Activated CD4-positive, alpha-beta memory T cell treated with anti-CD3 and anti-CD28 coated beads for 36 hours (primary cell): ENCODE results near the gene LEP. TPM values are rescaled to one million over a fixed set of nuclear protein-coding genes. Genes with fewer than 3 reads are reported as not detected.
A peak's percentile ranks its signal among the peaks of the same experiment; 100 is the strongest.

Experiments
- CTCF ChIA-PET: fragments of 350-600 bp; sonication (Branson Sonifier 250); formaldehyde crosslinking; loops from one replicate; lab custom pipeline; 2021; ENCODE audit warnings: antibody characterized with exemption, inconsistent platforms; lab: Charles Lee
- POLR2A ChIA-PET: fragments of 350-600 bp; sonication (Branson Sonifier 250); formaldehyde crosslinking; loops from one replicate; lab custom pipeline; 2021; ENCODE audit warnings: antibody characterized with exemption; lab: Charles Lee
- DNase-seq: peaks from one replicate; pipeline ENCODE4 v3.0.0-alpha.2; 2020
- H3K27ac Mint-ChIP-seq: one replicate; pipeline ENCODE4 v1.8.0; 2021; ENCODE audit warnings: mixed read lengths
- H3K27me3 Mint-ChIP-seq: one replicate; pipeline ENCODE4 v1.8.0; 2021; ENCODE audit warnings: mixed read lengths
- H3K36me3 Mint-ChIP-seq: one replicate; pipeline ENCODE4 v1.8.0; 2021; ENCODE audit warnings: mixed read lengths
- H3K4me1 Mint-ChIP-seq: one replicate; pipeline ENCODE4 v1.8.0; 2021; ENCODE audit warnings: low read depth, mixed read lengths
- H3K4me3 Mint-ChIP-seq: one replicate; pipeline ENCODE4 v1.8.0; 2021; ENCODE audit warnings: mild to moderate bottlenecking, mixed read lengths
- H3K9me3 Mint-ChIP-seq: one replicate; pipeline ENCODE4 v1.8.0; 2021; ENCODE audit warnings: mixed read lengths
- intact Hi-C: fragments of 100-400 bp; cut with micrococcal nuclease; formaldehyde crosslinking; loops from one replicate; pipeline ENCODE4 v1.15.1; 2023
- total RNA-seq, 2 experiments: library from RNA; stranded (reverse); gene quantifications; one replicate each; pipeline ENCODE4 v1.2.3, GENCODE V29; 2021

The LEP gene
- total RNA-seq: not detected

- peaks cover 16% of the 10 kb centered on the region for H3K9me3 Mint-ChIP-seq
These were observed at the start of gene LEP for GRCh38 chr7:128240696-128241386. Gene LEP (plus strand): TSS chr7:128241278. CDS start chr7:128252019, 10,741 bp downstream.

GRCh38 chr7:128192497-128193142 lies 48.5 kb upstream of the LEP start:
- Mint-ChIP-seq H3K4me1 (peaks cover 4% of the 10 kb centered on the region), H3K36me3 (peaks cover 5% of the 10 kb centered on the region), H3K9me3 (peaks cover 31% of the 10 kb centered on the region), H3K27ac (no peak overlapping the region), H3K27me3 (peaks cover 27% of the 10 kb centered on the region), H3K4me3 (no peak overlapping the region)
- DNase-seq: no peak
- ChIA-PET POLR2A (no interaction called here), CTCF (interaction anchor here (1.3 kb wide), 1 partner anchor 17 kb away, joined by 6 read pairs; no protein-coding TSS in a partner anchor)
- intact Hi-C loops: no loop called here

More at GRCh38 chr7:128240696-128241386, at the start of gene LEP:
- Mint-ChIP-seq H3K27me3 (peaks cover 23% of the 10 kb centered on the region), H3K4me1 (peaks cover 9% of the 10 kb centered on the region), H3K27ac (no peak within 1 kb of the TSS), H3K4me3 (no peak within 1 kb of the TSS), H3K36me3 (peaks cover 4% of the 10 kb centered on the region)
- CTCF ChIA-PET: no interaction called here
- POLR2A ChIA-PET: no interaction called here
- DNase-seq: no peak
- intact Hi-C loops: no loop called here

GRCh38 chr7:128194533-128195282 lies 46.4 kb upstream of the LEP start:
- H3K4me1 Mint-ChIP-seq: peaks cover 4% of the 10 kb centered on the region
- peak; percentile 38 for DNase-seq
- peaks cover 31% of the 10 kb centered on the region for H3K9me3 Mint-ChIP-seq
- POLR2A ChIA-PET: no interaction called here
- no peak overlapping the region for H3K27ac Mint-ChIP-seq
- no peak overlapping the region for H3K4me3 Mint-ChIP-seq
- CTCF ChIA-PET: interaction anchor here (1.6 to 1.9 kb wide), 2 partner anchors 15 to 59 kb away, joined by 4 to 11 read pairs; no protein-coding TSS in a partner anchor
- peaks cover 5% of the 10 kb centered on the region for H3K36me3 Mint-ChIP-seq
- intact Hi-C loops: no loop called here
- peaks cover 20% of the 10 kb centered on the region for H3K27me3 Mint-ChIP-seq

GRCh38 chr7:128197589-128197988 lies 43.5 kb upstream of the LEP start:
- ChIA-PET POLR2A (no interaction called here), CTCF (interaction anchor here (0.6 to 1.2 kb wide), 5 partner anchors 9 to 489 kb away, joined by 3 to 10 read pairs (median 3); no protein-coding TSS in a partner anchor)
- peaks cover 5% of the 10 kb centered on the region for H3K36me3 Mint-ChIP-seq
- intact Hi-C loops: no loop called here
- H3K9me3 Mint-ChIP-seq: peaks cover 31% of the 10 kb centered on the region
- H3K4me3 Mint-ChIP-seq: no peak overlapping the region
- H3K27me3 Mint-ChIP-seq: peaks cover 23% of the 10 kb centered on the region
- H3K27ac Mint-ChIP-seq: no peak overlapping the region
- DNase-seq: peak; percentile 2
- H3K4me1 Mint-ChIP-seq: peaks cover 12% of the 10 kb centered on the region

- POLR2A ChIA-PET: no interaction called here
- peaks cover 31% of the 10 kb centered on the region for H3K9me3 Mint-ChIP-seq
- DNase-seq: no peak
- no peak overlapping the region for H3K4me3 Mint-ChIP-seq
- H3K27me3 Mint-ChIP-seq: peaks cover 28% of the 10 kb centered on the region
- CTCF ChIA-PET: interaction anchor here (0.6 to 1.2 kb wide), 5 partner anchors 9 to 490 kb away, joined by 3 to 10 read pairs (median 3); no protein-coding TSS in a partner anchor
- H3K27ac Mint-ChIP-seq: no peak overlapping the region
- H3K4me1 Mint-ChIP-seq: peaks cover 12% of the 10 kb centered on the region
- peaks cover 5% of the 10 kb centered on the region for H3K36me3 Mint-ChIP-seq
- intact Hi-C loops: no loop called here
These were observed 43.0 kb upstream of the LEP start for GRCh38 chr7:128197989-128198580.

- H3K4me1 Mint-ChIP-seq: peaks cover 8% of the 10 kb centered on the region
- no peak overlapping the region for H3K4me3 Mint-ChIP-seq
- H3K27ac Mint-ChIP-seq: no peak overlapping the region
- POLR2A ChIA-PET: no interaction called here
- peaks cover 44% of the 10 kb centered on the region for H3K27me3 Mint-ChIP-seq
- H3K9me3 Mint-ChIP-seq: peaks cover 12% of the 10 kb centered on the region
- CTCF ChIA-PET: interaction anchor here (1.9 kb wide), 1 partner anchor 9 kb away, joined by 8 read pairs; no protein-coding TSS in a partner anchor
- no peak for DNase-seq
- H3K36me3 Mint-ChIP-seq: no peaks in the 10 kb centered on the region
- intact Hi-C loops: loop anchor here (10.0 kb wide), 2 partner anchors 166 to 616 kb away; partner anchors contain the start of genes ARF5, GCC1 and LRRC4
These were observed 40.7 kb upstream of the LEP start for GRCh38 chr7:128200376-128200775.

GRCh38 chr7:128201067-128201689 lies 39.9 kb upstream of the LEP start:
- POLR2A ChIA-PET: no interaction called here
- Mint-ChIP-seq H3K4me3 (peak overlapping the region; percentile 23), H3K36me3 (no peaks in the 10 kb centered on the region), H3K9me3 (peaks cover 4% of the 10 kb centered on the region), H3K4me1 (peaks cover 8% of the 10 kb centered on the region), H3K27ac (no peak overlapping the region), H3K27me3 (peaks cover 46% of the 10 kb centered on the region)
- intact Hi-C loops: loop anchor here (10.0 kb wide), 2 partner anchors 166 to 616 kb away; partner anchors contain the start of genes ARF5, GCC1 and LRRC4
- CTCF ChIA-PET: no interaction called here
- DNase-seq: no peak

GRCh38 chr7:128201690-128202085 lies 39.4 kb upstream of the LEP start:
- CTCF ChIA-PET: no interaction called here
- intact Hi-C loops: loop anchor here (10.0 kb wide), 2 partner anchors 167 to 617 kb away; partner anchors contain the start of genes ARF5, GCC1 and LRRC4
- H3K4me3 Mint-ChIP-seq: peak overlapping the region; percentile 23
- POLR2A ChIA-PET: no interaction called here
- H3K4me1 Mint-ChIP-seq: peaks cover 8% of the 10 kb centered on the region
- H3K36me3 Mint-ChIP-seq: no peaks in the 10 kb centered on the region
- H3K27me3 Mint-ChIP-seq: peaks cover 46% of the 10 kb centered on the region
- DNase-seq: no peak
- H3K27ac Mint-ChIP-seq: no peak overlapping the region
- peaks cover under 1% of the 10 kb centered on the region for H3K9me3 Mint-ChIP-seq

GRCh38 chr7:128202287-128202957 lies 38.7 kb upstream of the LEP start:
- CTCF ChIA-PET: no interaction called here
- no peak for DNase-seq
- POLR2A ChIA-PET: no interaction called here
- Mint-ChIP-seq H3K27me3 (peaks cover 46% of the 10 kb centered on the region), H3K9me3 (no peaks in the 10 kb centered on the region), H3K4me1 (peaks cover 8% of the 10 kb centered on the region), H3K27ac (no peak overlapping the region), H3K36me3 (no peaks in the 10 kb centered on the region), H3K4me3 (no peak overlapping the region)
- intact Hi-C loops: loop anchor here (10.0 kb wide), 2 partner anchors 168 to 618 kb away; partner anchors contain the start of genes ARF5, GCC1 and LRRC4

- Mint-ChIP-seq H3K27me3 (peaks cover 46% of the 10 kb centered on the region), H3K36me3 (no peaks in the 10 kb centered on the region), H3K4me3 (no peak overlapping the region), H3K9me3 (no peaks in the 10 kb centered on the region), H3K27ac (no peak overlapping the region), H3K4me1 (peaks cover 8% of the 10 kb centered on the region)
- POLR2A ChIA-PET: no interaction called here
- CTCF ChIA-PET: no interaction called here
- no peak for DNase-seq
- intact Hi-C loops: loop anchor here (10.0 kb wide), 2 partner anchors 168 to 618 kb away; partner anchors contain the start of genes ARF5, GCC1 and LRRC4
These were observed 38.0 kb upstream of the LEP start for GRCh38 chr7:128203047-128203491.
